Prostate gland (tissue), 2 donors: ENCODE results near the gene DCTD.

ENCODE experiments used
- CTCF ChIP-seq, 4 experiments: fragments of 200-600 bp in 2 of 4; fragments of 450-650 bp in 2 of 4; sonication (generic) in 2 of 4; IDR thresholded peaks; 1 replicate in 3 of 4; 2 replicates in 1 of 4; pipeline ENCODE4 v1.5.1; 2016 to 2019; ENCODE audit warnings: antibody characterized with exemption in 4 of 4, mild to moderate bottlenecking in 2 of 4, moderate library complexity in 2 of 4
- POLR2A ChIP-seq: fragments of 450-650 bp; IDR thresholded peaks from one replicate; pipeline ENCODE4 v1.6.1; 2016; ENCODE audit warnings: antibody characterized with exemption, mild to moderate bottlenecking
- POLR2AphosphoS5 ChIP-seq: sonication (generic); formaldehyde crosslinking; IDR thresholded peaks from one replicate; pipeline ENCODE4 v1.6.1; 2017; ENCODE audit warnings: antibody characterized with exemption

DNA sequence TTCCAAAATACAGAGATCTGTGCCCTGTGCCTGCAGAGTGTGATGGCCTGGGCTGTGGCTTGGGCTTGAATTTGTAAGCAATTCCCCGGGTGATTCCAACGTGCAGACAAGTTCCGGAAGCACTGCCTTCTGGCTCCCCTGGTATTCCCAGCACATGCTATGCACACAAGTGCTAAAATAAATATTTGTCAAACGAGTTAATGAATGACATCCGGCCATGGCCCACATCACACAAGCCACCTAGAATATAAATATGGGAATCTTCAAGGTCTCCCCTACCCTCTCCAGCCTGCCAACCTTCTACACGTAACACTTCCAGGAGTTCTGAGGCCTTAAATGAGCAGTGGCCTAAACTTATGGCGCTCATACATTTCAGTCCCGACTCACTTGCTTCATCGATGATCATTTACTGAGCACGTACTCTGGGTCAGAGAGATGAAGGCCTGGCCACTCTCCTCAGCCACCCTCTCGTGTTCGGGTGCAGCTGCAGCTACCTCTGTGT is 21.3 kb downstream of the DCTD start:
- TF ChIP-seq CTCF (IDR thresholded peaks at IDR 0.05) (no peak), POLR2AphosphoS5 (no peak), POLR2A (no peak)
